KMS-11 (cell line): ENCODE results near the gene IFFO2.

ENCODE experiments used
- H2AFZ ChIP-seq: fragments of 200-600 bp; sonication (generic); 2 replicates; pipeline ENCODE4 v1.6.1; 2016; ENCODE audit warnings: antibody characterized with exemption, mixed run types, low read depth
- H3K27ac ChIP-seq: fragments of 200-600 bp; sonication (generic); 2 replicates; pipeline ENCODE4 v1.6.1; 2016; ENCODE audit warnings: mild to moderate bottlenecking, mixed run types
- H3K27me3 ChIP-seq: fragments of 200-600 bp; sonication (generic); 2 replicates; pipeline ENCODE4 v1.6.1; 2017; ENCODE audit warnings: mild to moderate bottlenecking, low read depth, mixed run types, moderate library complexity; ENCODE audit not compliant: insufficient read depth
- H3K36me3 ChIP-seq: fragments of 200-600 bp; sonication (generic); 2 replicates; pipeline ENCODE4 v1.6.1; 2017; ENCODE audit warnings: mild to moderate bottlenecking, mixed run types; ENCODE audit not compliant: insufficient read depth
- H3K4me1 ChIP-seq: fragments of 200-600 bp; sonication (generic); 2 replicates; pipeline ENCODE4 v1.6.1; 2016; ENCODE audit warnings: mild to moderate bottlenecking, low read depth, mixed run types; ENCODE audit not compliant: poor library complexity, severe bottlenecking
- H3K4me2 ChIP-seq: fragments of 200-600 bp; sonication (generic); 2 replicates; pipeline ENCODE4 v1.7.0; 2016; ENCODE audit warnings: mild to moderate bottlenecking, mixed run types
- H3K4me3 ChIP-seq: fragments of 200-600 bp; sonication (generic); IDR thresholded peaks from 2 replicates; pipeline ENCODE4 v1.6.1; 2017; ENCODE audit warnings: low read depth, low read length, mixed read lengths; ENCODE audit not compliant: insufficient read depth
- H3K79me2 ChIP-seq: fragments of 200-600 bp; sonication (generic); 2 replicates; pipeline ENCODE4 v1.6.1; 2016; ENCODE audit warnings: low read depth, mixed run types; ENCODE audit not compliant: insufficient read depth
- H3K9ac ChIP-seq: fragments of 200-600 bp; sonication (generic); 2 replicates; pipeline ENCODE4 v1.6.1; 2016; ENCODE audit warnings: mild to moderate bottlenecking, mixed run types
- H4K20me1 ChIP-seq: fragments of 200-600 bp; sonication (generic); 2 replicates; pipeline ENCODE4 v1.6.1; 2016; ENCODE audit warnings: mild to moderate bottlenecking, mixed run types; ENCODE audit not compliant: insufficient read depth
- CTCF ChIP-seq: fragments of 200-600 bp; sonication (generic); conservative IDR thresholded peaks from 2 replicates; pipeline ENCODE4 v1.6.1; 2017; ENCODE audit warnings: low read depth, mild to moderate bottlenecking, antibody characterized with exemption, low read length, moderate library complexity, mixed read lengths

IFFO2 gene

GRCh38 chr1:18932879-18933278, 23.6 kb downstream of the IFFO2 start:
- H3K9ac ChIP-seq, result no peak overlapping the region
- H3K79me2 ChIP-seq, result no peaks in the 10 kb centered on the region
- H3K4me2 ChIP-seq, result no peak overlapping the region
- H3K27me3 ChIP-seq, result peaks cover 12% of the 10 kb centered on the region; the same call in 1 of the 2 replicates
- no peak overlapping the region for H3K4me3 ChIP-seq
- no peaks in the 10 kb centered on the region for H3K36me3 ChIP-seq
- no peak overlapping the region for H3K27ac ChIP-seq
- no peaks in the 10 kb centered on the region for H4K20me1 ChIP-seq
- H3K4me1 ChIP-seq, result no peaks in the 10 kb centered on the region
- H2AFZ ChIP-seq, result no peak overlapping the region
- TF ChIP-seq CTCF, result no peak

- Histone ChIP-seq H3K27me3 (peaks cover 12% of the 10 kb centered on the region; the same call in 1 of the 2 replicates), H3K4me3 (no peak overlapping the region), H3K4me2 (no peak overlapping the region), H3K79me2 (no peaks in the 10 kb centered on the region), H3K27ac (no peak overlapping the region), H3K9ac (no peak overlapping the region), H3K36me3 (no peaks in the 10 kb centered on the region), H2AFZ (no peak overlapping the region), H4K20me1 (no peaks in the 10 kb centered on the region), H3K4me1 (no peaks in the 10 kb centered on the region)
- no peak for TF ChIP-seq CTCF
Measured at GRCh38 chr1:18932387-18932786, 24.1 kb downstream of the IFFO2 start.

GRCh38 chr1:18931730-18932129, 24.7 kb downstream of the IFFO2 start:
- Histone ChIP-seq H3K4me3 (no peak overlapping the region), H3K27me3 (peaks cover 12% of the 10 kb centered on the region; the same call in 1 of the 2 replicates), H3K79me2 (no peaks in the 10 kb centered on the region), H4K20me1 (no peaks in the 10 kb centered on the region), H3K36me3 (no peaks in the 10 kb centered on the region), H3K9ac (no peak overlapping the region), H3K27ac (no peak overlapping the region), H2AFZ (no peak overlapping the region), H3K4me1 (no peaks in the 10 kb centered on the region), H3K4me2 (no peak overlapping the region)
- no peak for TF ChIP-seq CTCF

DNA sequence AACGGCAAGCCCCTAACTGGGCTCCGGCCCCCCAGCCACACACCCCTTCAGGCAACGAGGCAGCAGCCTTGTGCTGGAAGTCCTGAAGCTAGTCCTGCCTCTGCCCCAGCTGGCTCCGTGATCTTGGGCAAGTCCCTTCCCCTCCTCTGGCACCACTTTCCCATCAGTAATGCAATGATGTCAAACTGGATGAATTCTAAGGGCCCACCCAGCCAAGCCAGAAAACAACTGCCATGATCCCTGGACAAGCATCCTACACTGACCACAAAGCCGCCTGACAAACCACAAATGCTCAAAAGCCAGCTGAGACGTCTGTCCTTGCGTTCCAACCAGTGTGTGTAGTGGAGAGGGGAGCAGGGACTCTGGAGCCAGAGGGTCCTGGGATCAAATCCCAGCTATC, 26.8 kb downstream of the IFFO2 start:
- H3K27me3 ChIP-seq, result peaks cover 9% of the 10 kb centered on the region; the same call in 1 of the 2 replicates
- no peaks in the 10 kb centered on the region for H3K4me1 ChIP-seq
- H3K79me2 ChIP-seq, result no peaks in the 10 kb centered on the region
- no peaks in the 10 kb centered on the region for H4K20me1 ChIP-seq
- no peak overlapping the region for H3K4me2 ChIP-seq
- H3K4me3 ChIP-seq, result no peak overlapping the region
- no peak overlapping the region for H3K9ac ChIP-seq
- H3K36me3 ChIP-seq, result no peaks in the 10 kb centered on the region
- no peak overlapping the region for H3K27ac ChIP-seq
- no peak for TF ChIP-seq CTCF
- H2AFZ ChIP-seq, result no peak overlapping the region

DNA sequence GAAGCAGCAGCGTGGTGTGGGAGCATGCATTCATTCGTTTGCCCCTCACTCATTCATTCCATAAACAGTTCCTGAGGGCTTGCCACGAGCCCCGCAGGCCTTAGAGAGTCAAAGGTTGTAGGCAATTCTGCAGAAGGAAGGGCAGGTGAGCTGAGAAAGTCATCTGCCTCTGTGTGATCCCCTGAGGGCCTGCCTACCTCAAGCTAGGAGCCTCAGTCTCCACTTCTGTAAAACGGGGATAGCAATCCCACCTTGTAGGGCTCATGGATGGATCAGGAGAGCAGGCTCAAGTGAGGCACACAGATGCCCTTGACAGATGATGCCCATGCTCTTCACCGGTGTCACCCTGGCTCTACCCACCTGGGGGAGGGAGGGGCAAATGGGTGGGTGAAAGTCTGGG, 27.5 kb downstream of the IFFO2 start:
- Histone ChIP-seq H3K9ac (no peak overlapping the region), H3K79me2 (no peaks in the 10 kb centered on the region), H3K27me3 (peaks cover 4% of the 10 kb centered on the region; the same call in 1 of the 2 replicates), H2AFZ (no peak overlapping the region), H3K27ac (no peak overlapping the region), H3K4me1 (no peaks in the 10 kb centered on the region), H4K20me1 (no peaks in the 10 kb centered on the region), H3K4me3 (no peak overlapping the region), H3K4me2 (no peak overlapping the region), H3K36me3 (no peaks in the 10 kb centered on the region)
- no peak for TF ChIP-seq CTCF
